GM21619 (cell line): Measurements from ENCODE around the gene FLVCR2.

Source experiments
- ATAC-seq: cut with Tn5 transposase; IDR thresholded peaks from one replicate; pipeline ENCODE4 v1.9.1; 2021; ENCODE audit not compliant: unreplicated experiment

FLVCR2 gene

GRCh38 chr14:75627406-75627805 is 49.0 kb downstream of the FLVCR2 start:
- no peak for ATAC-seq

GRCh38 chr14:75628816-75629215 is 50.4 kb downstream of the FLVCR2 start:
- no peak for ATAC-seq

GRCh38 chr14:75630695-75631452 is 52.5 kb downstream of the FLVCR2 start:
- ATAC-seq = no peak

- no peak for ATAC-seq
Measured at GRCh38 chr14:75631453-75631831, 53.0 kb downstream of the FLVCR2 start.

- ATAC-seq = no peak
Measured at GRCh38 chr14:75634848-75635247, 56.4 kb downstream of the FLVCR2 start.

GRCh38 chr14:75636100-75636692 is 57.8 kb downstream of the FLVCR2 start:
- no peak for ATAC-seq

- no peak for ATAC-seq
Measured at GRCh38 chr14:75640876-75641275, 62.5 kb downstream of the FLVCR2 start.

- ATAC-seq = no peak
Measured at GRCh38 chr14:75643985-75644384, 65.6 kb downstream of the FLVCR2 start.

GRCh38 chr14:75645056-75645455 is 66.6 kb downstream of the FLVCR2 start:
- ATAC-seq = no peak

- ATAC-seq = no peak
Measured at GRCh38 chr14:75646762-75647161, 68.3 kb downstream of the FLVCR2 start.

GRCh38 chr14:75647640-75648039 is 69.2 kb downstream of the FLVCR2 start:
- ATAC-seq = no peak

GRCh38 chr14:75648066-75648838 is 69.8 kb downstream of the FLVCR2 start:
- ATAC-seq = no peak

- ATAC-seq = no peak
Measured at GRCh38 chr14:75649337-75649736, 70.9 kb downstream of the FLVCR2 start.

- ATAC-seq = no peak
Measured at GRCh38 chr14:75649773-75650172, 71.4 kb downstream of the FLVCR2 start.

- no peak for ATAC-seq
Measured at GRCh38 chr14:75650253-75651058, 72.0 kb downstream of the FLVCR2 start.

- ATAC-seq = no peak
Measured at GRCh38 chr14:75653563-75653962, 75.1 kb downstream of the FLVCR2 start.

GRCh38 chr14:75654127-75654732 is 75.8 kb downstream of the FLVCR2 start:
- no peak for ATAC-seq

- ATAC-seq = no peak
Measured at GRCh38 chr14:75655235-75655634, 76.8 kb downstream of the FLVCR2 start.

GRCh38 chr14:75657331-75657730 is 78.9 kb downstream of the FLVCR2 start:
- no peak for ATAC-seq

- ATAC-seq = no peak
Measured at GRCh38 chr14:75658957-75659356, 80.5 kb downstream of the FLVCR2 start.

- ATAC-seq = no peak
Measured at GRCh38 chr14:75660238-75660629, 81.8 kb downstream of the FLVCR2 start.
